HG02678 (cell line): Measurements from ENCODE around the gene CENPN.
A peak's percentile ranks its signal among the peaks of the same experiment; 100 is the strongest.

Experiments
- ATAC-seq: cut with Tn5 transposase; IDR thresholded peaks from one replicate; pipeline ENCODE4 v1.9.1; 2021; ENCODE audit warnings: mild to moderate bottlenecking, moderate library complexity; ENCODE audit not compliant: unreplicated experiment

Gene CENPN

GRCh38 chr16:81006813-81007695 is at the start of gene CENPN, which contains the start of gene CMC2:
TSS of gene CENPN (plus strand) at chr16:81007214. CDS start at chr16:81011940, 4,726 bp downstream.
TSS of gene CMC2 (minus strand) at chr16:81006885. CDS start at chr16:80997394, 9,491 bp downstream.
- peak; percentile 81 for ATAC-seq

GRCh38 chr16:80958284-80958683 is 48.7 kb upstream of the CENPN start:
- no peak for ATAC-seq

- no peak for ATAC-seq
Observed at GRCh38 chr16:80962879-80963278, 44.1 kb upstream of the CENPN start.

GRCh38 chr16:80964351-80964750 is 42.7 kb upstream of the CENPN start:
- ATAC-seq: no peak

GRCh38 chr16:80966617-80967016 is 40.4 kb upstream of the CENPN start:
- ATAC-seq: no peak

GRCh38 chr16:80968386-80969113 is 38.5 kb upstream of the CENPN start:
- ATAC-seq: no peak

GRCh38 chr16:80969114-80969484 is 37.9 kb upstream of the CENPN start:
- no peak for ATAC-seq

- peak; percentile 94 for ATAC-seq
Observed at GRCh38 chr16:80971819-80972218, 35.2 kb upstream of the CENPN start.

GRCh38 chr16:80972611-80973010 is 34.4 kb upstream of the CENPN start:
- ATAC-seq: no peak

- no peak for ATAC-seq
Observed at GRCh38 chr16:80973991-80974390, 33.0 kb upstream of the CENPN start.

- ATAC-seq: no peak
Observed at GRCh38 chr16:80974649-80975376, 32.2 kb upstream of the CENPN start.

- no peak for ATAC-seq
Observed at GRCh38 chr16:80976946-80977345, 30.1 kb upstream of the CENPN start.

GRCh38 chr16:80981103-80981502 is 25.9 kb upstream of the CENPN start:
- ATAC-seq: no peak

- ATAC-seq: no peak
Observed at GRCh38 chr16:80982646-80983045, 24.4 kb upstream of the CENPN start.

GRCh38 chr16:80984124-80984892 is 22.7 kb upstream of the CENPN start:
- no peak for ATAC-seq

- ATAC-seq: no peak
Observed at GRCh38 chr16:80985611-80986010, 21.4 kb upstream of the CENPN start.

GRCh38 chr16:80986557-80986956 is 20.5 kb upstream of the CENPN start:
- ATAC-seq: no peak

- ATAC-seq: no peak
Observed at GRCh38 chr16:80988756-80989155, 18.3 kb upstream of the CENPN start.

- no peak for ATAC-seq
Observed at GRCh38 chr16:80989801-80990200, 17.2 kb upstream of the CENPN start.

GRCh38 chr16:80990577-80990976 is 16.4 kb upstream of the CENPN start:
- ATAC-seq: no peak

GRCh38 chr16:80990978-80991377 is 16.0 kb upstream of the CENPN start:
- no peak for ATAC-seq
